ENCODE data around the gene SCLY. TPM values are rescaled to one million over a fixed set of nuclear protein-coding genes. Genes with fewer than 3 reads are reported as not detected.

SCLY gene
- polyA plus RNA-seq, 3 donors, result 9.5 to 10.6 (median 10.3) TPM

- Histone ChIP-seq H3K4me3 (replicated peaks in 1 of 3; ENCODE audit: low read depth in 2 of 3, low read length in 3 of 3) (no peak overlapping the region), H3K27ac (ENCODE audit: low read depth in 1 of 2, low read length in 2 of 2) (no peak overlapping the region), H3K4me2 (replicated peaks; ENCODE audit: extremely low read depth, low read length, poor library complexity, severe bottlenecking) (no peak overlapping the region), H3K4me1 (ENCODE audit: control insufficient read depth in 1 of 2, insufficient read depth in 2 of 2, low read length in 2 of 2) (peaks cover 0 to 3% of the 10 kb centered on the region in 2 donors), H3K9ac (ENCODE audit: insufficient read depth, low read length, poor library complexity, severe bottlenecking) (no peak overlapping the region), H2AFZ (ENCODE audit: insufficient read depth, low read depth, low read length, poor library complexity, severe bottlenecking) (peak overlapping the region; percentile 47), H3K9me3 (replicated peaks in 1 of 2; ENCODE audit: control insufficient read depth in 1 of 2, insufficient read depth in 1 of 2, low read length in 2 of 2) (no peaks in the 10 kb centered on the region), H3K27me3 (ENCODE audit: control insufficient read depth in 2 of 2, insufficient read depth in 2 of 2, low read length in 2 of 2) (no peaks in the 10 kb centered on the region), H4K20me1 (ENCODE audit: insufficient read depth, low read length) (no peaks in the 10 kb centered on the region), H3K36me3 (replicated peaks in 1 of 2; ENCODE audit: control insufficient read depth in 1 of 2, insufficient read depth in 2 of 2, low read length in 2 of 2) (no peaks in the 10 kb centered on the region), H3K79me2 (ENCODE audit: insufficient read depth, low read length) (no peaks in the 10 kb centered on the region)
- no peak for DNase-seq
- H3K4me3 Mint-ChIP-seq, result no peak overlapping the region
- no peak for TF ChIP-seq CTCF (IDR thresholded peaks at IDR 0.05)
- 68% methylated on average over 33 of the region's 36 CpGs for WGBS (ENCODE audit: insufficient coverage)
- intact Hi-C loops (cut with micrococcal nuclease), result no loop called here
- H3K27me3 Mint-ChIP-seq (ENCODE audit: low read depth in 3 of 3), result peaks cover 0 to 1% (median 0%) of the 10 kb centered on the region in 3 donors
- H3K9me3 Mint-ChIP-seq, result no peaks in the 10 kb centered on the region
- H3K36me3 Mint-ChIP-seq, result no peaks in the 10 kb centered on the region
- no peaks in the 10 kb centered on the region for H3K4me1 Mint-ChIP-seq
- no peak overlapping the region for H3K27ac Mint-ChIP-seq
Observed at GRCh38 chr2:238127165-238128060, 66.6 kb downstream of the SCLY start.

DNA sequence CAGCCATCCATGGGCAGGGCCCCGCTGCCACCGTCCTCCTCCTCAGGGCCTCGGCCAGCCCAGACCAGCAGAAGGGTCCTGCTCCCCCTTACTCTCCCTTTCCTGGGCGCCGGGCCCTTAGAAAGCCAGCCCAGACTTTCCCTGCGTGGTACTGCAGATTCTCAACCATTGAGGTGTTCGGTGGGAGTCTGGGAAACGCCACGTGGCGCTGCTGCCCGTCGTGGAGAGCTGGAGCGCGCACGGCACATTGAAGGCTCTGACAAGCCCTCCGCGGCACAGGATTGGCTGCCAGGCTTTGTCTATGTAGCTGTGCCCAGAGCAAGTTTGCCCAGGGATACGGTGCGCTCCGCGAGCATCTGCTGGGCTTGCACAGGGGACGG, 67.2 kb downstream of the SCLY start:
- H3K36me3 ChIP-seq (replicated peaks in 1 of 2; ENCODE audit: control insufficient read depth in 1 of 2, insufficient read depth in 2 of 2, low read length in 2 of 2), result no peaks in the 10 kb centered on the region
- no peak for DNase-seq
- intact Hi-C loops (cut with micrococcal nuclease), result no loop called here
- H2AFZ ChIP-seq (ENCODE audit: insufficient read depth, low read depth, low read length, poor library complexity, severe bottlenecking), result no peak overlapping the region
- H4K20me1 ChIP-seq (ENCODE audit: insufficient read depth, low read length), result no peaks in the 10 kb centered on the region
- Mint-ChIP-seq H3K9me3 (no peaks in the 10 kb centered on the region), H3K36me3 (no peaks in the 10 kb centered on the region), H3K4me1 (peaks cover under 1% of the 10 kb centered on the region), H3K27ac (no peak overlapping the region), H3K4me3 (no peak overlapping the region), H3K27me3 (ENCODE audit: low read depth in 3 of 3) (peaks cover 0 to 1% (median 0%) of the 10 kb centered on the region in 3 donors)
- H3K27me3 ChIP-seq (ENCODE audit: control insufficient read depth in 2 of 2, insufficient read depth in 2 of 2, low read length in 2 of 2), result no peaks in the 10 kb centered on the region
- no peaks in the 10 kb centered on the region for H3K9me3 ChIP-seq (replicated peaks in 1 of 2; ENCODE audit: control insufficient read depth in 1 of 2, insufficient read depth in 1 of 2, low read length in 2 of 2)
- H3K9ac ChIP-seq (ENCODE audit: insufficient read depth, low read length, poor library complexity, severe bottlenecking), result no peak overlapping the region
- H3K4me1 ChIP-seq (ENCODE audit: control insufficient read depth in 1 of 2, insufficient read depth in 2 of 2, low read length in 2 of 2), result peaks cover 0 to 3% of the 10 kb centered on the region in 2 donors
- H3K79me2 ChIP-seq (ENCODE audit: insufficient read depth, low read length), result no peaks in the 10 kb centered on the region
- H3K27ac ChIP-seq (ENCODE audit: low read depth in 1 of 2, low read length in 2 of 2), result no peak overlapping the region
- 95% methylated on average over 17 of the region's 22 CpGs for WGBS (ENCODE audit: insufficient coverage)
- TF ChIP-seq CTCF (IDR thresholded peaks at IDR 0.05), result no peak
- no peak overlapping the region for H3K4me2 ChIP-seq (replicated peaks; ENCODE audit: extremely low read depth, low read length, poor library complexity, severe bottlenecking)
- no peak overlapping the region for H3K4me3 ChIP-seq (replicated peaks in 1 of 3; ENCODE audit: low read depth in 2 of 3, low read length in 3 of 3)
